ENCODE measurements around the gene RAB40B. TPM values are rescaled to one million over a fixed set of nuclear protein-coding genes. Genes with fewer than 3 reads are reported as not detected.

Gene RAB40B
- total RNA-seq, 1 experiment from 2014 or later, result 3.2 TPM

DNA sequence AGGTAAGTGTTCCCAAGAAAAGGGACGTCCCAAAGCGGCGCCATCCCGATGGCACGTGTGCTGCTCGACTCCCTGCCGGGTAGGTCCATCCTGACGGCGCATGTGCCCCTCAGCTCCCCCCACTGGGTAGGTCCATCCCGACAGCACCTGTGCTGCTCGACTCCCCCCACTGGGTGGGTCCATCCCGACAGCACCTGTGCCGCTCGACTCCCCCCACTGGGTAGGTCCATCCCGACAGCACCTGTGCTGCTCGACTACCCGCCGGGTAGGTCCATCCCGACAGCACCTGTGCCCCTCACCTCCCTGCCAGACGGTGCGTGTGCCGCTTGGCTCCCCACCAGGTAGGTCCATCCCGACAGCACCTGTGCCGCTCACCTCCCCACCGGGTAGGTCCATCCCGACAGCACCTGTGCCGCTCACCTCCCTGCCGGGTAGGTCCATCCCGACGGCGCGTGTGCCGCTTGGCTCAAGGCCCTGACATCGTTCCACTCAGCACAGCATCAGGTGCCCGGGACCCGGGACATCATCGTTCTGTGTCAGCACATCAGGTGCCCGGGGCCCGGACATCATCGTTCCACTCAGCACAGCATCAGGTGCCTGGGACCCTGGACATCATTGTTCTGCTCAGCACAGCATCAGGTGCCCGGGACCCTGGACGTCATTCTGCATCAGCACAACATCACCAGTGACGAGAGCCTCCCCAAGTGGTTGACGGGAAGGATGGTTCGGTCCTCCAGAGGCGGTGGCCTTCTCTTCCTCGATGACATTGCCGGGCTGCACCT lies 31.2 kb upstream of the RAB40B start:
- Histone ChIP-seq H3K36me3 (ENCODE audit: insufficient read depth, low read length, poor library complexity, severe bottlenecking) (peaks cover 22% of the 10 kb centered on the region), H3K27me3 (replicated peaks; ENCODE audit: insufficient read depth, low read depth, low read length, poor library complexity) (no peaks in the 10 kb centered on the region), H3K4me1 (ENCODE audit: insufficient read depth, low read length, poor library complexity, severe bottlenecking) (no peaks in the 10 kb centered on the region), H3K4me3 (ENCODE audit: low read depth, low read length, poor library complexity, severe bottlenecking) (no peak overlapping the region), H3K27ac (ENCODE audit: low read depth, low read length, poor library complexity, severe bottlenecking) (no peak overlapping the region), H3K9me3 (ENCODE audit: low read depth, low read length, poor library complexity, severe bottlenecking) (peaks cover 14% of the 10 kb centered on the region)
- CTCF ChIA-PET, result no interaction called here
- DNase-seq (ENCODE audit: low spot score), result no peak
- no TSS peak for BruUV-seq (replicated peaks)
- POLR2A ChIA-PET (ENCODE audit: low non-redundant PET), result no interaction called here
- intact Hi-C loops (cut with micrococcal nuclease; ENCODE audit: unreplicated experiment), result no loop called here
- TF ChIP-seq CTCF (conservative IDR thresholded peaks at IDR 0.05; ENCODE audit: low read depth, low read length) (no peak), EZH2 (IDR thresholded peaks at IDR 0.05; ENCODE audit: borderline replicate concordance, low read depth, low read length, poor library complexity, severe bottlenecking) (no peak)

- ChIA-PET CTCF (no interaction called here), POLR2A (ENCODE audit: low non-redundant PET) (no interaction called here)
- TF ChIP-seq EZH2 (IDR thresholded peaks at IDR 0.05; ENCODE audit: borderline replicate concordance, low read depth, low read length, poor library complexity, severe bottlenecking) (no peak), CTCF (conservative IDR thresholded peaks at IDR 0.05; ENCODE audit: low read depth, low read length) (no peak)
- H3K4me1 ChIP-seq (ENCODE audit: insufficient read depth, low read length, poor library complexity, severe bottlenecking), result no peaks in the 10 kb centered on the region
- no TSS peak for BruUV-seq (replicated peaks)
- DNase-seq (ENCODE audit: low spot score), result no peak
- H3K27ac ChIP-seq (ENCODE audit: low read depth, low read length, poor library complexity, severe bottlenecking), result no peak overlapping the region
- H3K4me3 ChIP-seq (ENCODE audit: low read depth, low read length, poor library complexity, severe bottlenecking), result no peak overlapping the region
- no peaks in the 10 kb centered on the region for H3K27me3 ChIP-seq (replicated peaks; ENCODE audit: insufficient read depth, low read depth, low read length, poor library complexity)
- H3K9me3 ChIP-seq (ENCODE audit: low read depth, low read length, poor library complexity, severe bottlenecking), result no peaks in the 10 kb centered on the region
- H3K36me3 ChIP-seq (ENCODE audit: insufficient read depth, low read length, poor library complexity, severe bottlenecking), result peaks cover 13% of the 10 kb centered on the region
- intact Hi-C loops (cut with micrococcal nuclease; ENCODE audit: unreplicated experiment), result no loop called here
Observed at GRCh38 chr17:82726427-82726826, 27.9 kb upstream of the RAB40B start.

GRCh38 chr17:82723169-82723807 lies 24.8 kb upstream of the RAB40B start:
- no peak for DNase-seq (ENCODE audit: low spot score)
- Histone ChIP-seq H3K4me1 (ENCODE audit: insufficient read depth, low read length, poor library complexity, severe bottlenecking) (no peaks in the 10 kb centered on the region), H3K4me3 (ENCODE audit: low read depth, low read length, poor library complexity, severe bottlenecking) (no peak overlapping the region), H3K36me3 (ENCODE audit: insufficient read depth, low read length, poor library complexity, severe bottlenecking) (peaks cover 17% of the 10 kb centered on the region), H3K27ac (ENCODE audit: low read depth, low read length, poor library complexity, severe bottlenecking) (no peak overlapping the region), H3K9me3 (ENCODE audit: low read depth, low read length, poor library complexity, severe bottlenecking) (no peaks in the 10 kb centered on the region), H3K27me3 (replicated peaks; ENCODE audit: insufficient read depth, low read depth, low read length, poor library complexity) (no peaks in the 10 kb centered on the region)
- intact Hi-C loops (cut with micrococcal nuclease; ENCODE audit: unreplicated experiment), result no loop called here
- no TSS peak for BruUV-seq (replicated peaks)
- CTCF ChIA-PET, result no interaction called here
- POLR2A ChIA-PET (ENCODE audit: low non-redundant PET), result no interaction called here
- TF ChIP-seq CTCF (conservative IDR thresholded peaks at IDR 0.05; ENCODE audit: low read depth, low read length) (no peak), EZH2 (IDR thresholded peaks at IDR 0.05; ENCODE audit: borderline replicate concordance, low read depth, low read length, poor library complexity, severe bottlenecking) (no peak)
